HG02610 (cell line): Measurements from ENCODE around the gene CSMD2.

Experiments
- ATAC-seq: cut with Tn5 transposase; IDR thresholded peaks from one replicate; pipeline ENCODE4 v1.9.1; 2021; ENCODE audit warnings: mild to moderate bottlenecking, moderate library complexity; ENCODE audit not compliant: unreplicated experiment

Gene CSMD2

GRCh38 chr1:33577663-33578062, 587.4 kb downstream of the CSMD2 start:
- no peak for ATAC-seq

GRCh38 chr1:33576821-33577599, 588.0 kb downstream of the CSMD2 start:
- no peak for ATAC-seq

GRCh38 chr1:33575324-33575879, 589.6 kb downstream of the CSMD2 start:
- ATAC-seq: no peak

GRCh38 chr1:33573661-33574060, 591.4 kb downstream of the CSMD2 start:
- no peak for ATAC-seq

- ATAC-seq: no peak
Observed at GRCh38 chr1:33572387-33572786, 592.6 kb downstream of the CSMD2 start.

- no peak for ATAC-seq
Observed at GRCh38 chr1:33569331-33569730, 595.7 kb downstream of the CSMD2 start.

GRCh38 chr1:33563699-33564098, 601.3 kb downstream of the CSMD2 start:
- no peak for ATAC-seq

GRCh38 chr1:33562563-33562962, 602.5 kb downstream of the CSMD2 start:
- ATAC-seq: no peak

- no peak for ATAC-seq
Observed at GRCh38 chr1:33561576-33561975, 603.5 kb downstream of the CSMD2 start.

GRCh38 chr1:33560680-33561079, 604.4 kb downstream of the CSMD2 start:
- no peak for ATAC-seq

- ATAC-seq: no peak
Observed at GRCh38 chr1:33548721-33549120, 616.3 kb downstream of the CSMD2 start.

- ATAC-seq: no peak
Observed at GRCh38 chr1:33548319-33548718, 616.7 kb downstream of the CSMD2 start.

- no peak for ATAC-seq
Observed at GRCh38 chr1:33547576-33547975, 617.5 kb downstream of the CSMD2 start.

- no peak for ATAC-seq
Observed at GRCh38 chr1:33541966-33542365, 623.1 kb downstream of the CSMD2 start.

- no peak for ATAC-seq
Observed at GRCh38 chr1:33537885-33538284, 627.1 kb downstream of the CSMD2 start.

- ATAC-seq: no peak
Observed at GRCh38 chr1:33535334-33535733, 629.7 kb downstream of the CSMD2 start.

- ATAC-seq: no peak
Observed at GRCh38 chr1:33532936-33533335, 632.1 kb downstream of the CSMD2 start.

GRCh38 chr1:33532250-33532649, 632.8 kb downstream of the CSMD2 start:
- no peak for ATAC-seq

GRCh38 chr1:33529957-33530356, 635.1 kb downstream of the CSMD2 start:
- no peak for ATAC-seq

- no peak for ATAC-seq
Observed at GRCh38 chr1:33527934-33528333, 637.1 kb downstream of the CSMD2 start.

- ATAC-seq: no peak
Observed at GRCh38 chr1:33524586-33524985, 640.4 kb downstream of the CSMD2 start.

- no peak for ATAC-seq
Observed at GRCh38 chr1:33519240-33519884, 645.7 kb downstream of the CSMD2 start.
